ENCODE results near the gene NTF4.

DNA sequence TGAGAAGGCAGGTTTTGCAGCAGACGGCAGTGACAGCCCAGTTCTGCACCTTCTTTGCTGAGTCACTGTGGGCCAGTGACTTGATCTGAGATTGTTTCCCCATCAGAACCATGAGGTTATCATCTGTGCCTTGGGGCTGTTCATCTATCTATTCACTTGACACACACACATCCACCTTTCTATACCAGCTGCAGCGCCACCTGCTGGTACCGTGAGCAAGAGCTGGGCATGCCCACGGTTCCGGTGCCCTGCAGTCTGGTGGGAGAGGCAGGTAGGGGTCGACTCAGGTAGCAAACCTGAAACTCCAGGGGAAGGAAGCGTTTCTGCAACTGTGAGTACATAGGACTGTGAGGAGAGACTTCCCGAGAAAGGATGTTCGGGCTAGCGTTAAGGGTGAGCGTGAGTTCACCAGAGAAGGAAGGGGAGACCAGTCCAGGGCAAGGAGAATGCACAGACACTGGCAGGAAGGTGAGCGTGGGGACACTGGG lies 42.1 kb upstream of the NTF4 start:
- TF ChIP-seq, protein P1, sequence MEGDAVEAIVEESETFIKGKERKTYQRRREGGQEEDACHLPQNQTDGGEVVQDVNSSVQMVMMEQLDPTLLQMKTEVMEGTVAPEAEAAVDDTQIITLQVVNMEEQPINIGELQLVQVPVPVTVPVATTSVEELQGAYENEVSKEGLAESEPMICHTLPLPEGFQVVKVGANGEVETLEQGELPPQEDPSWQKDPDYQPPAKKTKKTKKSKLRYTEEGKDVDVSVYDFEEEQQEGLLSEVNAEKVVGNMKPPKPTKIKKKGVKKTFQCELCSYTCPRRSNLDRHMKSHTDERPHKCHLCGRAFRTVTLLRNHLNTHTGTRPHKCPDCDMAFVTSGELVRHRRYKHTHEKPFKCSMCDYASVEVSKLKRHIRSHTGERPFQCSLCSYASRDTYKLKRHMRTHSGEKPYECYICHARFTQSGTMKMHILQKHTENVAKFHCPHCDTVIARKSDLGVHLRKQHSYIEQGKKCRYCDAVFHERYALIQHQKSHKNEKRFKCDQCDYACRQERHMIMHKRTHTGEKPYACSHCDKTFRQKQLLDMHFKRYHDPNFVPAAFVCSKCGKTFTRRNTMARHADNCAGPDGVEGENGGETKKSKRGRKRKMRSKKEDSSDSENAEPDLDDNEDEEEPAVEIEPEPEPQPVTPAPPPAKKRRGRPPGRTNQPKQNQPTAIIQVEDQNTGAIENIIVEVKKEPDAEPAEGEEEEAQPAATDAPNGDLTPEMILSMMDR (IDR thresholded peaks at IDR 0.05 in 4 of 5, conservative IDR thresholded peaks at IDR 0.05 in 1 of 5): peak; percentile 70 to 82 (median 78)
- TF ChIP-seq POLR2A (IDR thresholded peaks at IDR 0.05): no peak
